CMK (cell line): Measurements from ENCODE around the gene PLA2G4D.

Experiments used
- DNase-seq: peaks from one replicate; pipeline ENCODE4 v3.0.0-alpha.2; 2010; ENCODE audit warnings: low read depth

PLA2G4D gene

DNA sequence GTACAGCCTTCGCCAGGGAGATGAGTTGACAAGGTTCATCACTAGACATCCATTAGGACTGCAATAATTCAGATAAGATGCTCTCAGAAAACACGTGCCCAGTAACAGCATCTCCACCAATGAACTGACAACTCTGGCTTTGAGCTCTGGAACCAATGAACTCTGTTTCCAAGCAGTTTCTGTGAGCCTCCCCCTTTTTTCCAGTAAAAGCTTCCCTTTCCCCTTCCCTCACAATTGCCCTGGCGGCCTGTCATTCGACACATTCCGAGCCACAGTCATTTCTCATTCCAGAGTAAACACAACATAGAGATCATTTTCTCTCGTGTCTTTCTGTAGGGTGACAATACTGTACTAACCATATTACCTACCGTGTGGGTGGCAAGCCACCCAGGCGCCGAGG is 3.6 kb downstream of the PLA2G4D start:
- DNase-seq, result no peak

DNA sequence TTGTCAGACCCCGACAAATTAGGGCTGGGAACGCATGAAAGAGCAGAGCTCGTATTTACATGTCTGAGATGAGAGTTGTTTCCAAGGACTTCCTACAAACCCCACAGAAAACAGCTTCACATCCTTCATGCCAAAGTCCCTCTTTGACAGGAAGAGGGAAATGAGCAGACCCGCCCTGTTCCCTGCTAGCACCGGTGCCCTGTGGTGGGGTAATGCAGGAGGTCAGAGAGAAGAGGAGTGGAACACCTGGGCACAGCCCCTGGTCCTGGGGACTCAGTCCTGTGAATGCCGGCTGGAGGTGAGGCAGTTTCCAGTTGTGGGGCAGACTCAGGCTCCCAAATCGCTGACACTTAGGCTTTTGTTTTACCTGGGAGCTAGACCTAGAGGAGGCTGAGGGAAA is 4.0 kb downstream of the PLA2G4D start:
- DNase-seq, result no peak

DNA sequence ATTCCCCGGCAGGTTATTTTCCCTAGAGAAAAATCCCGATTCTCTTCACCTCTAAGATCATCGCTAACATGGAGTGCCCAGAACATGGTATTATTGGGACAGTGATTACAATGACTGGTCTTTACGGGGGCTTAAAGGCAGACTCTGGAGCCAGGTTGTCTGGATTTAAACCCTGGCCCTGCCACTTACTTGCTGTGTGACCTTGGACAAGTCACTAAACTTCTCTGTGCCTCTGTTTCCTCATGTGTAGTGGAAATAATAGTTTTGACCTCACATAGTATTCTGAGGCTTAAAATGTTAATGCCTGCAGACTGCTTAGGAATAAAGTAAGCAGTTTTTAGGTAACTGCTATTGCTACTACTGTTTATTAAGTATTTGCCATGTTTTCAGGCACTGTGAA is 4.4 kb downstream of the PLA2G4D start:
- DNase-seq, result no peak

DNA sequence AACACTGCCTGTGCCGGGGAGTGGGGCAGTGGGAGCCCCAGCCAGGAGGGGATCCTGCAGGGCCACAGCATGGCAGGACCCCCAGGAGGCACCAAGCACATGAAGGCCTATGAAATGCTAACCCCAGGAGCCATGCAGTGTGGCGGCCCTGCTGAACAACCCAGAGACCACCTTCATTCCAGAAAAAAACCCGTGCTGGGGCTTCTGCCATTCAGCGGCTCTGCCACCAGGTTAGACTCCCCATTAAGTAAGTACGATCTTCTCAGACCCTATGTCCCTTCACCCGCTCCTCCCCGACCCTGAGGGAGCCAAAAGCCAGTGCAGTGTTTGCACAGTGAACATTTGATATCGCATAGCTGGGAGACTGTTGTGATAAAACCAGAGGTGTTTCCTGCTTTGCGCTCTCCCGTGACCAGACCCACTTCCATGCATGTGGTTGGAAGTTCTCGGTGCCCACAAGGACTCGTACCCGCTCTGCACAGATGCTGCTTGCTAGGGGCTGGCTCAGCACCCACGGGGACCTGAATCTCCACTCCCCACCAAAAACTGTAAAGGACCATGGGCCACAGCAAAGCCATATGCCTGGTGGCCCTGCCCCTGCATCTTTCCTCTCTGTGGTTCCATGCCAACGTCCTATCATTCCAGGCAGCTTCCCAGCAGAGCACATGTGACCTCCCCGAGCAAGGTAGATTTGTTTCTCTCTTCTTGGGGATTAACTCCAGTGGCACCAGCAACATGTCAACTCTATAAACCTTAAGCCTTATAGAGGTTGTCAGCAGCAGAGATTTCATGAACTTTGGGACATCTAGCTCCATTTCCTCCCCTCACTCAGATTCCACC is 5.3 kb downstream of the PLA2G4D start:
- DNase-seq, result no peak

DNA sequence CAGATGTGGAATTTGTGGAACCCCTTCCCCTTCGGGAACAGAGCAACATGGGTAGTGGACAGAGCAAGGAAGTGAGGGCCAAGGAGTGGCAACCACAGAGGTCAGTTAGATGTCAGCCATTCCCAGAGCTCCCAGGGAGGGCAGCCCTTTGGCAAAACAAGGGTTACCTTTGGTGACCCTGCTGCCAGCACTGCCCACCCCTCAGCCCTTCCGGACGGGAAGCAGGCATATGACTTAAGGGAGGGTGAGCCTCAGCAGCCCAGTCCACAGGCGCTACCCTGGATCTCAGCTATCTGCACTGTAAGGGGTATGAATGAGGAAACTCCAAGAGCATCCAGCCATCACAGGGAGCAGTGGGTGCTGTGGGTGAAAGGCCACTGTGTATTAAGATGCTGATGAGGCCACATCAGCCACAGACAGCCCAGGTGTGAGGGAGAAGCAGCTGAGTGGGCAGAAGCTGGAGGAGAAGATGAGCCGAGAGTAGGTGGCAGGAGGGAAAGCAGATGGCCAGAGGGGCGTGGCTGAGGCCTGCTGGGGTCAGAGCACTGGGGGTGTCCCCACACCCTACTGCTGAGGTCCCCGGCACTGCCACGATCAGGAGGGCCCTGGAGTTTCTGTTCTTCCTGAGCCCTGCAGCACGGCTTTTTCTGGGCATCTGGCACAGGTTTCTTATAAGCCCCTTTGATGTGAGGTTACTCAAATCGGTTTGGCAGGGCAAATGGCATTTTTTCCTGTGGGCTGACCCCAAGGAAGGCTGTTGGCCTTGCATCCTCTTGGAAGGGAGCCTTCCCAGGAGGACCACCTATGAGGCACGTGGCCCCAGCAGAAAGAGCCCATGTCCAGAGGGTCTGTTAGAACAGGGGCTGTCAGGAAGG is 6.2 kb downstream of the PLA2G4D start:
- no peak for DNase-seq

DNA sequence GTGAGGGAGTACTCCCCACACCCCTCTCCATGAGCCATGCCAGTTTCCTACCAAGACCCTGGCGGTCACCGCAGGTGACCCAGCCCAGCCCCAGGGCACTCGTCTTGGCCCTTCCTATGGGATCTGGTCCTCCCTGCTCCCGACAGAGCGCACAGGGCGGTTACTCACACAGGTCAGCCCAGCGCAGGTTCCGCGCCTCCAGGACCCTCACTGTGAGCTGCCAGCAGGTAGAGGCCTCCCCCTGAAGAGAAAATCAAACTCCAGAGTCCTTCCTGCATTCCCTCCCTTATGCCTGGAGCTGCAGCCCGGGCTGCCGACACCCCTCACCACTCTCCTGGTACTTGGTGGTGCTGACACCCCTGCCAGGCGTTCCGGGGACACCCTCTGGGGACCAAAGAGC is 6.9 kb downstream of the PLA2G4D start:
- DNase-seq, result no peak

DNA sequence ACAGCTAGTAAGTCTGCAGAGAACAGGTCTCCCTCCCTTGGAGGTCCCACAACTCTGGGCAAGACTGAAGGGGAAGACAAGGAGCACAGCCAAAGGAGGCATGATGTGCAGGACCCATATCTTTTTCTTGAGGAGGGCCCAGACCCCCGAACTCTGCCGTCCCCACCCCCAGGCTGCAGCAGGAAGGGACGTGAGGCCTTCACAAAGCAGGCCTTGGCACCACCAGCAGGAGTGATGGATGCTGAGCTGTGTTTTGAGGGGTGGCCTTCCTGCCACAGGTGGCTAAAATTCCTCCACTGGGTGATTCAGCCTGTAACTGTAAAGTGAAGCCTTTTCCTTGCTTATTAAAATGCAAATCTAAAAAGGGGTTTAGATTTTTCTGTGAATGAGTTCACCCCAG is 8.6 kb downstream of the PLA2G4D start:
- no peak for DNase-seq

DNA sequence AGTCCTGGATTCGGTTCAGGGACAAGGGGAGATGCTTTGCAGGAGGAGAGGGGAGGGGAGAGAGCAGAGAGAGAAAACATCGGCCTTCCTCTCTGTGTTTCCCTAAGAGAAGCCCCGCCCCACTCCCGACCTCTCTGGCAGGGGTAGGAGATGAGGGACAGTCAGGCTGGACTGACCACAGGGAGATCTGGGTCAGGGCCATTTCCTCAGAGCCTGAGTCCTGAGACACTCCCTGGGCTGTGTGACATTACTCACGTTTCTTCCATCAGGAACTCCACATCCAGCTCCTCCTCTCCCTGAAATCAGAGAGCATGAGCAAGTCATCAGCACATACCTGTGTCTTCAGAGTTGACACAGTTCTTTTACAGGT is 9.1 kb downstream of the PLA2G4D start:
- DNase-seq, result no peak

DNA sequence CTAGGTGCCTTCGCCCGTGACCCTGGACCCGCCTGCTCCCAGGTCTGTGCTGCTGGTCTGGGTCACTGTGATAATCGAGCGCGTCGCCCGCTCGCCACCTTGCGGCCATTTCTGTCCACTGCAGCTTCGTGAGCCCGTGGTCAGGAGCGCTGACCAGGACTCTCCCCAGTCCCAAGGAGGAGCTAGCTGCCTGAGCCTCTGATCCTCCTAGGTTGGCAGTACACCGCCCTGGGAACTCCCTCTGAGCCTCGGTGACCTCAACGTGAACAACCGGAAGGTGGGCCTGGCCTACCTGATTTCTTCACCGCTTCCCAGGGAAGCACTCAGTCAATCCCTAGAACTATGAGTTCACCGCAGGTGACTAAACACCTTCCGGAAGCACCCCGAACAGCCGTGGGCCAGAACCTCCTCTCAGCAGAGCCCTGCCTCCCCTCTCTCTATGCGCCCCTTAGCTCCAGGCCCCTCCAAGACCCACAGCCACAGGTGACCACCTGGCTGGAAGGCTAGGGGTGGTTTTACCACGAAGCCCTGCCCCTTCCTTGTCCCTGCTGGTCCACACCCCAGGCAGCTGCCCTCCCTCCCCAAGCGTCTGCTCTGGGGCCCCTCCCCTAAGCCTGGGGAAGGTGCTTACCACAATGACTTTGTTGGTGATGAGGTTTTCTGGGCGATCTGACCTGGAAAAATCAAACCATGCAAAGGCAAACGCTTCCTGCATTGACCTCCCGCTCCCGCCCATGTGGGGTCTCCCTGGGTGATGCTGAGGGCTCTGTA is 9.7 kb downstream of the PLA2G4D start:
- DNase-seq, result peak; percentile 15

DNA sequence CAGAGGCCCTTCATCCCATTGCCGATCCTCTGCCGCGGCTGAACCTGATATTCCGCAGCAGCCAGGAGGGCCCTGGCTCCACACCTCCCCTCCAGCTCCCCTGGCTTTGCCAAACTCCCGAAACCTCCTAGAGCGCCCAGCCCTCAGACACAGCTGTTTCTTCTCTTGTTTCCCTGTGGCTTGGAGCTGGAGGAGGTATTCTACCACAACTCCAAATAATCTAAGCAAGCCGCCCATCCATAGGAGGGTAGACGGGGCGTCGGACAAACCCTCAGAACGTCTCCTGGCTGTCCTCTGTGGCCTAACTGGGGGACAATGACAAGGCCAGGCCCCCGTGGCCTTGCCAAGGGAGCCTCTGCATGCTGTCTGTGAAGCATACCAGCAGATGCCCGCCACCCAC is 10.4 kb downstream of the PLA2G4D start:
- no peak for DNase-seq

DNA sequence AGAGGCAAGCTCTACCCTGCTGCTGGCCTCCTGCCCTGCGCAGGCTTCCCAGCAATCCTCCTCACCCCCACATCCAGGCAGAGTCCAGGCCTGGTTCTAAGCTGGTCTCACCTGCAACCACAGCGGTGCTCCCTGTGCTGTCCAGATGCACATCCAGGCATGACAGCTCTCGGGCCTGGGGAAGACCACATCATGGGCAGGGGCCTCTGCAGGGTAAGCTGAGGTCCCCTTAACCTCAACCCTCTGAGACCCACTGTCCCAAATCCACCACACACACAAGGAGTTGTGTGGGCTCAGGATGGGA is 10.8 kb downstream of the PLA2G4D start:
- DNase-seq, result no peak

DNA sequence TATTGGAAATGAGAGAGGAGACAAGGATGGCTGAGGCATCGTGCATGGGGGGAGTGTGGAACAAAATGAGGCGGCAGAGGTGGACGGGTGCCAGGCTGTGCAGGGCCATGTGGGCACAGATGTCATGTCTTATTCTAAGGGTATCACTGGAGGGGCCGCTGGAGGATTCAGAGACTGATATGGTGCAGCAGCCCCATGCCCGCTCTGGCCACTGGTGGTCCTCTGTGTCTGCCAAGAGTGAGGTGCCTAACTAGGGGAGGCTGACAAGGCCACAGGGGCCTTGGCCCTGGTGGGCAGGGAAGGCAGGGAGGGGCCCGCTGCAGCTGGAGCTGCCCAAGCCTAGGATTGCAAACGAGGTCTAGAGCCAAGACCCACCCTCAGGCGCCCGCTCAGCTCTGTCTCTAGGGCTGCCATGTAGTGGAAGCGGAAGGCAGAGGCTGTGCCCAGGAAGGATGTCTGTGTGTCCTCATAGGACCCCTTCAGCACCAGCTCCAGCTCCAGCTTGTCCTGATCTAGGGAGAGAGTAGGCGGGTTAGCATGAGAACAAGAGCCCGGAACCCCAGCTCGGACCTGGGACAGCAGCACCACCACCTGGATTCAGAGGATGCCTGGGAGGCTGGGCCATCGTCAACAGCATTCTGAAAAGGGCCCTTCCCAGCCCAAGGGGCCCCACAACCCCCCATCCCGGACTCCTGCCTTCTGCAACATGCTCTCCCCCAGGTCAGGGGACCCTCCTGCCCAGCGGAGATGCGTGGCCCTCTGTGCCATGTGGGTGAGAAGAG is 11.3 kb downstream of the PLA2G4D start:
- DNase-seq, result no peak

DNA sequence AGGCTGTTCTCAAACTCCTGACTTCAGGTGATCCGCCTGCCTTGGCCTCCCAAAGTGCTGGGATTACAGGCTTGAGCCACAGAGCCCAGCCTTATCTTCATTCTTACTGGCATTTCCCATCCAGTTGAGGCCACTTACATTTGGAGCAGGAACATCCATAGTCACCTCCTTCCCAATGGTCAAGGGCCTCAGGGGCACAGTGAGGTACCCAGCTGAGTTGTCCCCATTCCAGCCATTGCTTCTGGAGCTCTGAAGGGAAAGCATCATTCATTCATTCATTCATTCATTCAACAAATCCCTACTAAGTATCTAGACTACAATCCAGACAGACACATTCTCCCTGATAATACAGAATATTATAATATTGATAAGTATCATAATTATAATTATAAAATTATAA is 12.2 kb downstream of the PLA2G4D start:
- DNase-seq, result no peak

DNA sequence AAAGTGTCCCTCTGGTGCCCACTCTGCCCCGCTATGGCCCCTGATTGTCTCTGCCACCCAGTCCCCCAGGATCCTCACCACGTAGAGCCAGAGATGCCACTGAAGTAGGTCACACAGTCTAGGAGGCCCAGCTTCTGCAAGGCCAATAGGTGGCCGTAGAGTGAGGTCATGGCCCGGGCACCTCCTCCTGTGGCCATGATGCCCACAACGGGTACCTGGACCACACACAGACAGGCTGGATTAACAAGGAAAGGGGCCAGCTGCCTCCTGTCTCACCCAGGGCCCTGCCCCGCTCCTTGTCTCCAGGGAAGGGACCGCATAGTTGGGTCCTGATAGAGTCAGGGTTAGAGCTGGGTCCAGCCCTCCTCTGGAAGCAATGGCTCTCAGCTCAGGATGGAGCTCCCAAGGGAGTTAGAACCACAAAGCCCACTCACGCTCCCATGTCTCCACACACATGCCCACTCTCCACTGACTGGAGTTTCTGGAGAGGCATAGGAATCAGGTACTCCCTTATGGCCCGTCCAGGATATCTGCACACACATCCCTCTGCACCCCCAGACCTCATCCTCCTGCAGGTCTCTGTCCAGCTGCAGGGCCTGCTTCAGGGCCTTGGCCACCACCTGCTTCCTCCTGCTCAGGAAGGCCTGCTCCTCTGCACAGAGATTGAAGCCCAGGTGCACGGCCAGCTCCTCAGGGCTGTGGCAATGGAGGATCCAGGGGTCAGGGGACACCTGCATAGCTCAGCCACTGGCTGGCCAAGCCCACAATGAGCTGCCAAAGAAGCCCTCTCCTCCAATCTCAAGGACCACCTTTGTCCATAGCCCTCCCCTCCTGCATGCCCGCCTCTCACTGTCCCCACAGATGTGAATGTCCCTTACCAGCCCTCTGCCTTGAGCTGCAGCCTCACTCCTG is 13.2 kb downstream of the PLA2G4D start:
- no peak for DNase-seq

DNA sequence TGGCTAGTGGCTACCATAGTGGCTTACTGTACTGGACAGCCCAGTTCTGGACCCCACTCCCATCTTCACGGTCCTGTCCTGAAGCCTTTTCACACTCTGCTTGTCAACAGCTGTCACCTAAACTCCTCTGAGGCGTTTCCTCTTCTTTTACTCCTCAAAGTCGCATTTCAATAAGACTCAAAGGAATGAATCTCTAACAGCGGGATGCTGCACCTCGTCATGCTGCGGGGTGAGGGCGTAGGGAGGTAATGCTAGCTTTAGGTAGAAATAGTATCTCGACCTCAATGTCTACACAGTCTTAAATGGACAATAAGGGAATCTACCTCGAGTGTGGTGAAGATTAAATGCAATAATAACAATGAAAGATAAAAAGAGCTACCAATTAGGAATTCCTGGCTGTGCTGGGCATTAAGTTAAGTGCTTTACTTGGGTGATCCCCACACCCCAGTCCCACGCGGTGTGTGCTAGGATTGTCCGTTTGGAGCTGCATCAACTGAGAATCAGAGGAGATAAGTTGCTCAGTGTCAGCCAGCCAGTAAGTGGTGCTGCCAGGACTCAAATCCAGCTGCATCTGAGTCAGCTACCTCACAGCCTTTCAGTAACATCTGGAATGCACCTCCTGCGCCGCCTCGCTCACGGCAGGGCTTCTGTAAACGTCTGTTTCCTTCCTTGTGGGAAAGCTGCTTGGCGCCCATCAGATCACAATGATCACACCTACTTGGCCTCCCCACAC is 14.0 kb downstream of the PLA2G4D start:
- DNase-seq, result no peak

DNA sequence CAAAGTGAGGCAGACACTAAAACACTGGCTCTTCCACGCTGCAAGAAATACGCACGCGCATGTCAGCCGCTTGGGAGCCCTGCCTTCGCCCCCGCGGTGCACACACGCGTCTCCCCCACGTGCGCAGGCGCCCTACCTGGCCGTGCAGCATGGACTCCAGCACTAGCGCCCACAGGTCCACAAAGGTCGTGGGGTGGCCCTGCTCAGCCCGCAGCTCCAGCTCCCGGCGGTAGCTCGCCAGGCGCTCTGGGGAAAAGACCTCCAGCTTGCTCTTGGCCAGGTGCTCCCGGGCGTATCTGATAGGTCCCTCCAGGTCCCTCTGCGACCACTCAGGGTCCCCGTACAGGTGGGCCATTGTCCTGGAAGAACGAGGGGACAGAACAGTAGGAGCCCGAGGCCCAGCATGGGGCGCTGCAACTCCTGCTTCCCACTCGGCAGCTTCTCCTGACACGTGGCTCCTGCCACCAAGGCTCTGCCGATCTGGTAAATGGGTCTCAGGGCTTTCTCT is 14.9 kb downstream of the PLA2G4D start:
- DNase-seq, result no peak

DNA sequence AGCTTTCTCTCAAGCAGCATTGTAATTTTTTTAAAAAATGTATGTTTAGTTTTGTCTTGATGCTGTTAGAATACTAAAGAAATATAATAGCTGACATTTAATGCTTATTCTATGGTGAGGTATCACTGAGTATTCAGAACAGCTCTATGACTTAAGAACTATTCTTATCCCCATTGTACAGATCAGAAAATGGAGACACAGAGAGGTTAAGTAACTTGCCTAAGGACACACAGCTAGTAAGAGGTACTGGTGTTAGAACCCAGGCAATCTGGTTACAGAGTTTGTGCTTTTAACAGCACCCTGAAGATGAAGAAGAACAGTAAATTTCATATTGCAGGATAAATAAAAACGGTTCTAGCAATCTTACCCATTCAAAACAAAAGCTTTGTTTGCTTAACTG is 15.5 kb downstream of the PLA2G4D start:
- no peak for DNase-seq

DNA sequence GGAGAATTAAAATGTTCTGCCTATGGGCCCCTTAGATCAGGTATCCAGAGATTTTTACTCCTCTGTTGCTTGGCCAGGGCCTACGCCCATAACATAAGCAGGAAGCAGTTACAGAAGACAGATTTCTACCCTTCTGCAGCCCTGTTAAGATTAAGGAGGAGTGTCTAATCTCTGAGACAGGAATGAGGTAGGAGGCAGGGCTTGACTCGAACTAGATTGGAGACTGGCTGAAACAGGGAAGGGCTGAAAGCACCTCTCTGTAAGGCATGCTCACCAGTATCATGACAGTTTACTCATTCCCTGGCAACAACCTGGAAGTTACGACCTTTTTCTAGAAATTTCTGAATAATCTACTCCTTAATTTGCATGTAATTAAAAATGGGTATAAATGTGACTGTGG is 16.7 kb downstream of the PLA2G4D start:
- DNase-seq, result no peak

DNA sequence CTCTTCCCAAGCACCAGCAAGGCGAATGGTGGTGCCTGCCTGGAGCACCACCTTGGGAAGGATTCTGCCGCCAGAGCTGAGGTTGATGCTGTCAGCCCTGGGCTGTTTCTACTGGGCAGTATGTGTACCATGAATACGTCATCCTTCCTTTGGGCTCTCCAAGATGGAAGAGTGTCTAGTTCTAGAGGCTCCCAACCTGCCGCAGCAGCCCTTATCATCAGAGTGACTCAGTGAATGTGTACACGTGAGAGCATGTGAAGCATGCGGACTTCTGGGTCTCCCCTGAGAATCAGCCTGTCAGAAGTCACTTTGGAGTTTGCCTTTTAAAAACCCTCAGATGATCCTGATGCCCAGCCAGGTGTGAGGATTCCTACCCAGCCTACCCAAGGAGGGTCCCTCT is 20.9 kb downstream of the PLA2G4D start:
- no peak for DNase-seq

DNA sequence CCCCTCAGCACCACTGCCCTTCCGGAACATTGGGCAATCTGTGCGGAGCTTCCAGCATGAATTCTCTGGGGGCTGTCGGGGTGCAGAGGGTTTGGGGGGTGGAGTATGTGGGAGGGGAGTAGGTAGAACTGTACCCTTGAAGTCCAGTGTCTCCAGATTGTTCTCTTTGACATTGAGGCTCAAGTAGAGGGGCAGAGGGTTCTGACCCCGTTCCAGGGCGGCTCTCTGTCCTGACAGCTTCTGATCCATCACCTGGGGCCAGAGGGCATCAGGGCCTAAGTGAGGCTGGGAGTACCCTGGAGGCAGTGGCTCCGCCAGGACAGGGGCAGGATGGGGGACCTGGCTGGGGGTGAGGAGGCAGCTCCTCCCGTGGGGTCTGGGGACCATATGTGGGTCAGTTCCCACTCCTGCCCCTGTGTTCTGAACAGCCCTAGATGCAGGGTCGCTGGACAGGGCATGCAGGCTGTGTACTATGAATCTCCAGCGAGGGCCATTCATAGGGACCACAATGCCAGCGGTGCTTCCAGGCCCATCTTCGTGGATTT is 22.1 kb downstream of the PLA2G4D start:
- no peak for DNase-seq
